ENCODE measurements around the gene BEST1. TPM values are rescaled to one million over a fixed set of nuclear protein-coding genes. Genes with fewer than 3 reads are reported as not detected.

Gene BEST1
- total and polyA plus RNA-seq, 2 of the 13 experiments (the other 11 are each of a cell fraction or from before 2014, with no cell fraction given): 0.09 to 0.65 TPM

DNA sequence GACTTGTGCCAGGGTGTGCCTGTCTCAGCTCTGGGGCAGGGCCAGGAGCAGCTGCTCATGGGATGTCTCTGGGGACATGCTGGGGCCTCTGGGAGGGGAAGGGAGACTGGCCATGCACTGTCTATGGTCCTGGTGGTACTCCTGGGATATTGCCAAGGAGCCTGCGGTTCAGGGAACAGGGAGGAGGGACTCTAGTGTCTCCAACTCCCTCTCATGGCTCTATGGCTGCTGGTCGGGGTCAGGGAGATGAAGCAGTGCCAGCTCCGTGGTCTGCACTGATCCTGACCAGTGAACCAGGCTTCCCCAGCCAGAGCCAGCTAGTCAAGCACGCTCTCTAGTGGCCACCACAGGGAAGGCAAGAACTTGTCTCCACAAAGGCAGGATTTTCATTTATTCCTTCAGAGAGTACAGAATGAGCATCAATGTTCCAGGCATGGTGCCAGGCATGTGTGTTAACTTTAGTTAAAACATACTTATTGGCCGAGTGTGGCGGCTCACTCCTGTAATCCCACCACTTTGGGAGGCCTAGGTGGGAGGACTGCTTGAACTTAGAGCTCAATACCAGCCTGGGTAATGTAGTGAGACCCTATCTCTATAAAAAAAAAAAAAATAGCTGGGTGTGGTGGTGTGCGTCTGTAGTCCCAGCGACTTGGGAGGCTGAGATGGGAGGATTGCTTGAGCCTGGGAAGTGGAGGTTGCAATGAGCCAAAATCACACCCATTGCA, 2.5 kb upstream of the BEST1 start (continued):
- TF ChIP-seq GMEB2 (CRISPR knock-in tag; IDR thresholded peaks at IDR 0.05; ENCODE audit: low read depth) (no peak), PRDM10 (CRISPR knock-in tag; IDR thresholded peaks at IDR 0.05; ENCODE audit: low read depth) (no peak), ZNF264 (CRISPR knock-in tag; IDR thresholded peaks at IDR 0.05) (no peak), NFE2L1 (CRISPR knock-in tag; IDR thresholded peaks at IDR 0.05; ENCODE audit: borderline replicate concordance) (no peak), ZFP41 (CRISPR knock-in tag; IDR thresholded peaks at IDR 0.05; ENCODE audit: borderline replicate concordance) (no peak), ARNT2 (CRISPR knock-in tag; IDR thresholded peaks at IDR 0.05; ENCODE audit: low read depth) (no peak), ZNF879 (CRISPR knock-in tag; IDR thresholded peaks at IDR 0.05) (no peak), NAIF1 (CRISPR knock-in tag; IDR thresholded peaks at IDR 0.05; ENCODE audit: borderline replicate concordance) (no peak), NFKBIZ (CRISPR knock-in tag; IDR thresholded peaks at IDR 0.05) (no peak), ZFP90 (CRISPR knock-in tag; IDR thresholded peaks at IDR 0.05; ENCODE audit: borderline replicate concordance) (no peak), PTBP1 (IDR thresholded peaks at IDR 0.05; ENCODE audit: low read depth, low read length, poor library complexity, severe bottlenecking) (no peak), ZFX (CRISPR knock-in tag; IDR thresholded peaks at IDR 0.05; ENCODE audit: low read depth) (0 out of 2 replicates have a peak, but pooled peaks have one; percentile 28), DNMT1 (CRISPR knock-in tag; IDR thresholded peaks at IDR 0.05) (no peak), HOXA3 (CRISPR knock-in tag; IDR thresholded peaks at IDR 0.05) (no peak), PRPF4 (IDR thresholded peaks at IDR 0.05; ENCODE audit: low read depth, low read length, poor library complexity, severe bottlenecking) (no peak), SMAD3 (CRISPR knock-in tag; IDR thresholded peaks at IDR 0.05) (0 out of 2 replicates have a peak, but pooled peaks have one; percentile 43)
- TF ChIP-seq, protein P1, sequence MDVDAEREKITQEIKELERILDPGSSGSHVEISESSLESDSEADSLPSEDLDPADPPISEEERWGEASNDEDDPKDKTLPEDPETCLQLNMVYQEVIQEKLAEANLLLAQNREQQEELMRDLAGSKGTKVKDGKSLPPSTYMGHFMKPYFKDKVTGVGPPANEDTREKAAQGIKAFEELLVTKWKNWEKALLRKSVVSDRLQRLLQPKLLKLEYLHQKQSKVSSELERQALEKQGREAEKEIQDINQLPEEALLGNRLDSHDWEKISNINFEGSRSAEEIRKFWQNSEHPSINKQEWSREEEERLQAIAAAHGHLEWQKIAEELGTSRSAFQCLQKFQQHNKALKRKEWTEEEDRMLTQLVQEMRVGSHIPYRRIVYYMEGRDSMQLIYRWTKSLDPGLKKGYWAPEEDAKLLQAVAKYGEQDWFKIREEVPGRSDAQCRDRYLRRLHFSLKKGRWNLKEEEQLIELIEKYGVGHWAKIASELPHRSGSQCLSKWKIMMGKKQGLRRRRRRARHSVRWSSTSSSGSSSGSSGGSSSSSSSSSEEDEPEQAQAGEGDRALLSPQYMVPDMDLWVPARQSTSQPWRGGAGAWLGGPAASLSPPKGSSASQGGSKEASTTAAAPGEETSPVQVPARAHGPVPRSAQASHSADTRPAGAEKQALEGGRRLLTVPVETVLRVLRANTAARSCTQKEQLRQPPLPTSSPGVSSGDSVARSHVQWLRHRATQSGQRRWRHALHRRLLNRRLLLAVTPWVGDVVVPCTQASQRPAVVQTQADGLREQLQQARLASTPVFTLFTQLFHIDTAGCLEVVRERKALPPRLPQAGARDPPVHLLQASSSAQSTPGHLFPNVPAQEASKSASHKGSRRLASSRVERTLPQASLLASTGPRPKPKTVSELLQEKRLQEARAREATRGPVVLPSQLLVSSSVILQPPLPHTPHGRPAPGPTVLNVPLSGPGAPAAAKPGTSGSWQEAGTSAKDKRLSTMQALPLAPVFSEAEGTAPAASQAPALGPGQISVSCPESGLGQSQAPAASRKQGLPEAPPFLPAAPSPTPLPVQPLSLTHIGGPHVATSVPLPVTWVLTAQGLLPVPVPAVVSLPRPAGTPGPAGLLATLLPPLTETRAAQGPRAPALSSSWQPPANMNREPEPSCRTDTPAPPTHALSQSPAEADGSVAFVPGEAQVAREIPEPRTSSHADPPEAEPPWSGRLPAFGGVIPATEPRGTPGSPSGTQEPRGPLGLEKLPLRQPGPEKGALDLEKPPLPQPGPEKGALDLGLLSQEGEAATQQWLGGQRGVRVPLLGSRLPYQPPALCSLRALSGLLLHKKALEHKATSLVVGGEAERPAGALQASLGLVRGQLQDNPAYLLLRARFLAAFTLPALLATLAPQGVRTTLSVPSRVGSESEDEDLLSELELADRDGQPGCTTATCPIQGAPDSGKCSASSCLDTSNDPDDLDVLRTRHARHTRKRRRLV (CRISPR knock-in tag; IDR thresholded peaks at IDR 0.05): no peak
